H1 (cell line): ENCODE data around the gene C16orf95. TPM values are rescaled to one million over a fixed set of nuclear protein-coding genes. Genes with fewer than 3 reads are reported as not detected.

ENCODE experiments used
- CTCF ChIA-PET: fragments of 300-600 bp; sonication (Branson Sonifier 250); formaldehyde crosslinking; loops from one replicate; lab custom pipeline; 2021; ENCODE audit not compliant: partially characterized antibody; lab: Charles Lee
- POLR2A ChIA-PET: fragments of 300-600 bp; sonication (Branson Sonifier 250); formaldehyde crosslinking; loops from one replicate; lab custom pipeline; 2021; ENCODE audit warnings: inconsistent platforms; ENCODE audit not compliant: partially characterized antibody; lab: Charles Lee
- DNase-seq, 2 experiments: peaks; one replicate each; pipeline versions ENCODE4 v3.0.0 to v3.0.0-alpha.2; 2010 to 2022; ENCODE audit warnings: low spot score in 2 of 2, low read depth in 1 of 2, mixed read lengths in 1 of 2
- FAIRE-seq: peaks from 2 replicates; lab custom pipeline; 2011; peaks lifted over from hg19 to GRCh38; lab: Jason Lieb, UNC
- H2AFZ ChIP-seq: 2 replicates; pipeline ENCODE4 v1.8.1; 2012; ENCODE audit warnings: low read length, inconsistent platforms
- H2AK5ac ChIP-seq: 2 replicates; pipeline ENCODE4 v1.6.1; 2013; ENCODE audit warnings: low read depth, low read length
- H2BK120ac ChIP-seq: replicated peaks from 2 replicates; pipeline ENCODE3; 2013; ENCODE audit warnings: low read depth, low read length, inconsistent platforms
- H2BK12ac ChIP-seq: 2 replicates; pipeline ENCODE4 v1.6.1; 2013; ENCODE audit warnings: low read depth, low read length
- H2BK15ac ChIP-seq: 2 replicates; pipeline ENCODE4 v1.6.1; 2013; ENCODE audit warnings: low read length
- H2BK20ac ChIP-seq: 2 replicates; pipeline ENCODE4 v1.6.1; 2013; ENCODE audit warnings: low read length
- H2BK5ac ChIP-seq: 2 replicates; pipeline ENCODE4 v1.6.1; 2013; ENCODE audit warnings: low read depth, low read length
- H3K14ac ChIP-seq: 2 replicates; pipeline ENCODE4 v1.6.1; 2013; ENCODE audit warnings: inconsistent platforms; ENCODE audit not compliant: insufficient read length
- H3K18ac ChIP-seq: 2 replicates; pipeline ENCODE4 v1.6.1; 2013; ENCODE audit warnings: low read length; ENCODE audit errors: extremely low read depth
- H3K23ac ChIP-seq: 2 replicates; pipeline ENCODE4 v1.6.1; 2013; ENCODE audit warnings: inconsistent platforms; ENCODE audit not compliant: insufficient read length
- H3K23me2 ChIP-seq: 2 replicates; pipeline ENCODE4 v1.6.1; 2013; ENCODE audit warnings: low read depth, low read length
- H3K27ac ChIP-seq: 2 replicates; pipeline ENCODE4 v1.6.1; 2011; ENCODE audit warnings: low read depth, low read length, inconsistent platforms
- H3K27me3 ChIP-seq, 4 experiments: replicated peaks in 1 of 4; 1 replicate in 1 of 4; 2 replicates in 3 of 4; pipeline versions ENCODE4 v1.6.1 to v1.8.1; 2011 to 2013; ENCODE audit warnings: low read length in 3 of 4, mild to moderate bottlenecking in 3 of 4, inconsistent platforms in 2 of 4, mixed read lengths in 2 of 4, moderate library complexity in 1 of 4; ENCODE audit not compliant: control insufficient read depth in 3 of 4, insufficient read depth in 3 of 4; ENCODE audit errors: extremely low read depth in 1 of 4
- H3K36me3 ChIP-seq, 4 experiments: 2 replicates each; pipeline versions ENCODE4 v1.6.1 to v1.8.1; 2011 to 2013; ENCODE audit warnings: mild to moderate bottlenecking in 4 of 4, low read length in 3 of 4, moderate library complexity in 2 of 4, control low read depth in 1 of 4, inconsistent platforms in 1 of 4; ENCODE audit not compliant: insufficient read depth in 4 of 4, control insufficient read depth in 2 of 4
- H3K4ac ChIP-seq: replicated peaks from 2 replicates; pipeline ENCODE3; 2013; ENCODE audit warnings: low read length, low read depth, mixed read lengths, inconsistent platforms; ENCODE audit not compliant: insufficient read length
- H3K4me1 ChIP-seq, 4 experiments: replicated peaks in 1 of 4; 1 replicate in 1 of 4; 2 replicates in 3 of 4; pipeline versions ENCODE4 v1.6.1 to v1.8.1; 2011 to 2013; ENCODE audit warnings: low read length in 3 of 4, inconsistent platforms in 2 of 4, mixed read lengths in 1 of 4; ENCODE audit not compliant: insufficient read depth in 4 of 4, control insufficient read depth in 3 of 4
- H3K4me2 ChIP-seq, 2 experiments: 2 replicates each; pipeline versions ENCODE4 v1.6.1 to v1.8.1; 2011 to 2013; ENCODE audit warnings: low read depth in 2 of 2, low read length in 2 of 2, control low read depth in 1 of 2, inconsistent platforms in 1 of 2, mild to moderate bottlenecking in 1 of 2; ENCODE audit not compliant: insufficient read depth in 1 of 2
- H3K4me3 ChIP-seq, 4 experiments: fragments of 200-600, 300-600 bp in 1 of 4; sonication (generic), shearing (Covaris generic), sonication (Bioruptor Twin) in 1 of 4; 2 replicates each; pipeline versions ENCODE4 v1.5.1 to v1.8.1; 2011 to 2016; ENCODE audit warnings: low read length in 4 of 4, low read depth in 3 of 4, control low read depth in 2 of 4, inconsistent platforms in 2 of 4, mild to moderate bottlenecking in 2 of 4, mixed read lengths in 1 of 4, moderate library complexity in 1 of 4; ENCODE audit not compliant: insufficient read depth in 2 of 4; ENCODE audit errors: extremely low read depth in 1 of 4
- H3K56ac ChIP-seq: replicated peaks from 2 replicates; pipeline ENCODE3; 2013; ENCODE audit warnings: low read depth, mild to moderate bottlenecking, mixed read lengths, low read length, inconsistent platforms; ENCODE audit not compliant: insufficient read length
- H3K79me1 ChIP-seq: 2 replicates; pipeline ENCODE4 v1.6.1; 2013; ENCODE audit warnings: low read depth, low read length, control low read depth
- H3K79me2 ChIP-seq, 2 experiments: 2 replicates each; pipeline versions ENCODE4 v1.6.1 to v1.8.1; 2012 to 2013; ENCODE audit warnings: low read length in 2 of 2, mild to moderate bottlenecking in 2 of 2, inconsistent platforms in 1 of 2; ENCODE audit not compliant: insufficient read depth in 2 of 2, control insufficient read depth in 1 of 2
- H3K9ac ChIP-seq, 4 experiments: replicated peaks in 1 of 4; 1 replicate in 1 of 4; 2 replicates in 3 of 4; pipeline versions ENCODE4 v1.6.1 to v1.8.1; 2011 to 2013; ENCODE audit warnings: low read depth in 3 of 4, low read length in 3 of 4, control low read depth in 2 of 4, mild to moderate bottlenecking in 2 of 4, moderate library complexity in 2 of 4, inconsistent platforms in 1 of 4; ENCODE audit errors: extremely low read depth in 1 of 4
- H3K9me3 ChIP-seq, 2 experiments: 2 replicates each; pipeline versions ENCODE4 v1.6.1 to v1.8.1; 2012 to 2013; ENCODE audit warnings: mild to moderate bottlenecking in 2 of 2, moderate library complexity in 2 of 2, control low read depth in 1 of 2, inconsistent platforms in 1 of 2, low read depth in 1 of 2, low read length in 1 of 2, mixed read lengths in 1 of 2; ENCODE audit not compliant: insufficient read depth in 2 of 2
- H4K20me1 ChIP-seq, 2 experiments: replicated peaks in 1 of 2; 2 replicates each; pipeline versions ENCODE3 to v1.8.1; 2011 to 2013; ENCODE audit warnings: inconsistent platforms in 2 of 2, low read length in 2 of 2, mild to moderate bottlenecking in 1 of 2; ENCODE audit not compliant: insufficient read depth in 2 of 2, control insufficient read depth in 1 of 2
- H4K5ac ChIP-seq: 2 replicates; pipeline ENCODE4 v1.6.1; 2013; ENCODE audit warnings: low read length, low read depth, mixed read lengths, inconsistent platforms; ENCODE audit not compliant: insufficient read length
- H4K8ac ChIP-seq: 2 replicates; pipeline ENCODE4 v1.8.0; 2013; ENCODE audit warnings: mild to moderate bottlenecking, moderate library complexity, low read length, inconsistent platforms; ENCODE audit not compliant: insufficient read depth; ENCODE audit errors: extremely low read depth
- H4K91ac ChIP-seq: replicated peaks from 2 replicates; pipeline ENCODE3; 2013; ENCODE audit warnings: low read length, mixed read lengths, inconsistent platforms; ENCODE audit not compliant: insufficient read length
- CBX8 ChIP-seq: fragments of 300-800, 300-1000 bp; sonication (generic); IDR thresholded peaks from 2 replicates; pipeline ENCODE4 v1.7.1; 2016; ENCODE audit warnings: low read depth, low read length, borderline replicate concordance
- CEBPB ChIP-seq: IDR thresholded peaks from 2 replicates; pipeline ENCODE4 v1.6.1; 2012; ENCODE audit warnings: low read depth, low read length
- EP300 ChIP-seq, 2 experiments: IDR thresholded peaks; 1 replicate in 1 of 2; 2 replicates in 1 of 2; pipeline ENCODE4 v1.6.1; 2011 to 2012; ENCODE audit warnings: low read depth in 2 of 2, low read length in 2 of 2, mild to moderate bottlenecking in 2 of 2, borderline replicate concordance in 1 of 2, inconsistent platforms in 1 of 2, moderate library complexity in 1 of 2
- GABPA ChIP-seq: IDR thresholded peaks from 2 replicates; pipeline ENCODE4 v1.6.1; 2011; ENCODE audit warnings: mild to moderate bottlenecking, low read length, moderate library complexity, borderline replicate concordance; ENCODE audit not compliant: insufficient read depth
- NRF1 ChIP-seq: IDR thresholded peaks from 2 replicates; pipeline ENCODE4 v1.6.1; 2011; ENCODE audit warnings: mild to moderate bottlenecking, low read depth, low read length, improper control_type of control experiment
- RNF2 ChIP-seq: fragments of 200-900, 300-1000 bp; sonication (generic); IDR thresholded peaks from 2 replicates; pipeline ENCODE4 v1.7.1; 2016; ENCODE audit warnings: borderline replicate concordance, low read depth, mild to moderate bottlenecking, antibody characterized with exemption, low read length; ENCODE audit not compliant: poor library complexity, severe bottlenecking; ENCODE audit errors: missing control alignments
- RXRA ChIP-seq: IDR thresholded peaks from 2 replicates; pipeline ENCODE4 v1.6.1; 2011; ENCODE audit warnings: low read depth, mild to moderate bottlenecking, low read length, moderate library complexity; ENCODE audit not compliant: insufficient read depth
- ZNF274 ChIP-seq: IDR thresholded peaks from 2 replicates; pipeline ENCODE4 v1.7.0; 2012; ENCODE audit warnings: low read length, borderline replicate concordance; ENCODE audit errors: extremely low read depth
- WGBS, 2 experiments: shearing (Covaris generic) in 1 of 2; methylation state at CpG; one replicate each; pipeline versions ENCODE4 v1.1.6 to v1.1.7; 2013 to 2015; ENCODE audit warnings: low lambda C conversion rate in 2 of 2, mixed read lengths in 2 of 2, inconsistent platforms in 1 of 2, low coverage in 1 of 2, missing lambda C conversion rate in 1 of 2; ENCODE audit not compliant: insufficient replicate concordance in 2 of 2, insufficient coverage in 1 of 2, insufficient read length in 1 of 2; ENCODE audit errors: extremely low coverage in 1 of 2, missing lambda C conversion rate in 1 of 2; 5-methylcytosine and 5-hydroxymethylcytosine counted together
- polyA plus RNA-seq, 7 experiments: library from polyadenylated mRNA; depleted of rRNA in 3 of 7; stranded (reverse) in 5 of 7; unstranded in 2 of 7; fragments of >200 nt in 5 of 7; fragments of 200-250 nt in 2 of 7; gene quantifications; 1 replicate in 5 of 7; 2 replicates in 1 of 7; 4 replicates in 1 of 7; pipeline versions ENCODE4 v1.2.1 to v1.2.3, GENCODE V29; 2011 to 2013; ENCODE audit warnings: missing spikeins in 2 of 7, mixed read lengths in 2 of 7
- total RNA-seq: library from RNA; stranded (reverse); fragmentation: NEBNext Ultra II Directional; extraction: Animal tissue kit (Norgen Biotek cat#: 25700); gene quantifications from 2 replicates; pipeline ENCODE4 v1.2.1, GENCODE V29; 2021
- TF ChIP-seq, protein P1 (sequence below): IDR thresholded peaks from 2 replicates; pipeline ENCODE4 v1.6.1; 2012; ENCODE audit warnings: inconsistent platforms
- TF ChIP-seq, protein P2 (sequence below): IDR thresholded peaks from 2 replicates; pipeline ENCODE4 v1.6.1; 2011; ENCODE audit warnings: low read depth, mild to moderate bottlenecking, low read length; ENCODE audit not compliant: insufficient read depth

The C16orf95 gene
- total and polyA plus RNA-seq, 2 of the 8 experiments (the other 6 are each of a cell fraction or from before 2014, with no cell fraction given), result 5.0 to 5.4 TPM

DNA sequence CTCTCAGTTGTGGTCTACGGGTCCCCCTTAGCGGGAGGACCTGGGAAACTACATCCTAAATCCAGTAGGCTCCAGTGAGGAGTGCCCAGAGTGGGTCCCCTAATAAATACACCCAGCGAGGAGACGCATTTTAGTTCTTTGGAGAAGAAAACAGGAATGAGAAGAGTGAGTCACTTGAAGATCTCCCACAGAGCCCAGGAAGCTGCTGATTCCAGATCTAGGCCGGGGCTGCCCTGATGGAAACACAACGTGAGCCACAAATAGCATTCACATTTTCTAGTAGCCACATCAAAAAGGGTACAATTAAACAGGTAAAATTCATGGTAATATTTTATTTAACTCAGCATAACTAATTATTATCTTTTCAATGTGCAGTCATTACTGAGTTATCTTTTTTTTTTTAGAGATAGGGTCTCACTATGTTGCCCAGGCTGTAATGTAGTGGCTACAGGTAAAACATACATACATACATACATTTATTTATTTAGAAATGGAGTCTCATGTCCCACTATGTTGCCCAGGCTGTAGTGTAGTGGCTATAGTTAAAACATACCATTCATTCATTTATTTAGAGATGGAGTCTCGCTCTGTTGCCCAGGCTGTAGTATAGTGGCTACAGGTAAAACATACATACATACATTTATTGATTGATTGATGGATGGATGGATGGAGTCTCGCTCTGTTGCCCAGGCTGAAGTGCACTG is 44.9 kb upstream of the C16orf95 start:
- Histone ChIP-seq H2BK12ac (no peak overlapping the region), H3K27me3 (no peaks in the 10 kb centered on the region), H3K9me3 (no peaks in the 10 kb centered on the region), H2BK5ac (no peak overlapping the region), H3K23me2 (no peaks in the 10 kb centered on the region), H3K4me1 (peaks cover 0 to 4% (median 0%) of the 10 kb centered on the region in 4 experiments; a peak in 2 of 7 replicates), H2BK20ac (no peak overlapping the region), H3K23ac (no peak overlapping the region), H4K5ac (no peak overlapping the region), H3K56ac (no peak overlapping the region), H3K4ac (no peak overlapping the region), H3K18ac (no peak overlapping the region), H4K91ac (no peak overlapping the region), H3K79me2 (peaks cover 0 to 4% of the 10 kb centered on the region in 2 experiments; a peak in 1 of 4 replicates), H3K4me3 (no peak overlapping the region), H2AK5ac (no peak overlapping the region), H2BK120ac (no peak overlapping the region), H2BK15ac (no peak overlapping the region), H2AFZ (no peak overlapping the region), H3K9ac (no peak overlapping the region), H4K8ac (no peak overlapping the region; the same call in 1 of the 2 replicates), H3K27ac (no peak overlapping the region), H4K20me1 (peaks cover 5 to 16% of the 10 kb centered on the region in 2 experiments), H3K4me2 (no peak overlapping the region), H3K36me3 (peaks cover 0 to 17% (median 9%) of the 10 kb centered on the region in 4 experiments; a peak in 5 of 8 replicates), H3K14ac (no peak overlapping the region), H3K79me1 (peaks cover 7% of the 10 kb centered on the region)
- DNase-seq (no peak), FAIRE-seq (no peak)
- ChIA-PET CTCF (no interaction called here), POLR2A (interaction anchor here (0.8 kb wide), 1 partner anchor 40 kb away, joined by 3 read pairs; no protein-coding TSS in a partner anchor)
- WGBS, 2 experiments, result 94% methylated on average over 8 of the region's 8 CpGs; no CpG with 5 or more reads in 1 of the 2 experiments
- TF ChIP-seq, protein P1, sequence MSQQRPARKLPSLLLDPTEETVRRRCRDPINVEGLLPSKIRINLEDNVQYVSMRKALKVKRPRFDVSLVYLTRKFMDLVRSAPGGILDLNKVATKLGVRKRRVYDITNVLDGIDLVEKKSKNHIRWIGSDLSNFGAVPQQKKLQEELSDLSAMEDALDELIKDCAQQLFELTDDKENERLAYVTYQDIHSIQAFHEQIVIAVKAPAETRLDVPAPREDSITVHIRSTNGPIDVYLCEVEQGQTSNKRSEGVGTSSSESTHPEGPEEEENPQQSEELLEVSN, result no peak
- no peak for TF ChIP-seq NRF1
- no peak for TF ChIP-seq EP300 (IDR thresholded peaks at IDR 0.05; ENCODE audit: borderline replicate concordance in 1 of 2, low read depth in 2 of 2, low read length in 2 of 2)
- no peak for TF ChIP-seq RXRA
- TF ChIP-seq ZNF274, result no peak
- TF ChIP-seq CEBPB, result no peak
- no peak for TF ChIP-seq GABPA
- no peak for TF ChIP-seq CBX8
- TF ChIP-seq, protein P2, sequence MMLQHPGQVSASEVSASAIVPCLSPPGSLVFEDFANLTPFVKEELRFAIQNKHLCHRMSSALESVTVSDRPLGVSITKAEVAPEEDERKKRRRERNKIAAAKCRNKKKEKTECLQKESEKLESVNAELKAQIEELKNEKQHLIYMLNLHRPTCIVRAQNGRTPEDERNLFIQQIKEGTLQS, result no peak
- TF ChIP-seq RNF2, result no peak
